H9 (cell line): ENCODE data around the gene ADGRD1. TPM values are rescaled to one million over a fixed set of nuclear protein-coding genes. Genes with fewer than 3 reads are reported as not detected.

Experiments
- DNase-seq: peaks from one replicate; pipeline ENCODE4 v3.0.0-alpha.2; 2017
- H2AFZ ChIP-seq: one replicate; pipeline ENCODE4 v1.6.1; 2013; ENCODE audit warnings: mild to moderate bottlenecking, low read length, control low read depth, moderate library complexity
- H2AK5ac ChIP-seq: 2 replicates; pipeline ENCODE4 v1.6.1; 2013; ENCODE audit warnings: low read length, control low read depth, mixed read lengths; ENCODE audit not compliant: insufficient read length
- H2BK120ac ChIP-seq: one replicate; pipeline ENCODE4 v1.6.1; 2013; ENCODE audit warnings: low read depth, mild to moderate bottlenecking, low read length, control low read depth, inconsistent platforms; ENCODE audit not compliant: poor library complexity, severe bottlenecking
- H2BK12ac ChIP-seq: 2 replicates; pipeline ENCODE4 v1.6.1; 2013; ENCODE audit warnings: low read length, control low read depth, mixed read lengths, low read depth; ENCODE audit not compliant: insufficient read length
- H2BK15ac ChIP-seq: 2 replicates; pipeline ENCODE4 v1.6.1; 2013; ENCODE audit warnings: low read depth, low read length, control low read depth
- H2BK20ac ChIP-seq: one replicate; pipeline ENCODE4 v1.6.1; 2013; ENCODE audit warnings: low read depth, mild to moderate bottlenecking, low read length, control low read depth, inconsistent platforms; ENCODE audit not compliant: poor library complexity, severe bottlenecking
- H2BK5ac ChIP-seq: 2 replicates; pipeline ENCODE4 v1.6.1; 2013; ENCODE audit warnings: low read length, control low read depth, mixed read lengths; ENCODE audit not compliant: insufficient read length
- H3K14ac ChIP-seq: 2 replicates; pipeline ENCODE4 v1.6.1; 2013; ENCODE audit warnings: low read length, control low read depth; ENCODE audit not compliant: insufficient read depth
- H3K18ac ChIP-seq: 2 replicates; pipeline ENCODE4 v1.6.1; 2013; ENCODE audit warnings: low read depth, mild to moderate bottlenecking, mixed read lengths, low read length, control low read depth; ENCODE audit not compliant: insufficient read length
- H3K23ac ChIP-seq: 2 replicates; pipeline ENCODE4 v1.6.1; 2013; ENCODE audit warnings: low read length, control low read depth, mixed read lengths, low read depth; ENCODE audit not compliant: insufficient read length
- H3K23me2 ChIP-seq: 2 replicates; pipeline ENCODE4 v1.6.1; 2013; ENCODE audit warnings: low read depth, mild to moderate bottlenecking, mixed read lengths, low read length, control low read depth; ENCODE audit not compliant: insufficient read length, poor library complexity, severe bottlenecking
- H3K27ac ChIP-seq: 2 replicates; pipeline ENCODE4 v1.5.1; 2013; ENCODE audit warnings: low read length, control low read depth, mixed read lengths, low read depth; ENCODE audit not compliant: insufficient read length
- H3K27me3 ChIP-seq: 2 replicates; pipeline ENCODE4 v1.6.1; 2013; ENCODE audit warnings: low read length, control low read depth, inconsistent platforms; ENCODE audit not compliant: insufficient read depth
- H3K4ac ChIP-seq: 2 replicates; pipeline ENCODE4 v1.6.1; 2013; ENCODE audit warnings: low read depth, mild to moderate bottlenecking, control low read depth, inconsistent platforms, low read length, moderate library complexity
- H3K4me1 ChIP-seq: 2 replicates; pipeline ENCODE4 v1.6.1; 2013; ENCODE audit warnings: low read length, control low read depth, inconsistent platforms; ENCODE audit not compliant: insufficient read depth
- H3K4me2 ChIP-seq: 2 replicates; pipeline ENCODE4 v1.6.1; 2013; ENCODE audit warnings: low read length, control low read depth, mixed read lengths; ENCODE audit not compliant: insufficient read length, insufficient read depth
- H3K56ac ChIP-seq: 2 replicates; pipeline ENCODE4 v1.6.1; 2013; ENCODE audit warnings: low read depth, mild to moderate bottlenecking, mixed read lengths, low read length, control low read depth; ENCODE audit not compliant: insufficient read length
- H3K79me1 ChIP-seq: 2 replicates; pipeline ENCODE4 v1.6.1; 2013; ENCODE audit warnings: low read depth, mild to moderate bottlenecking, moderate library complexity, low read length, control low read depth, inconsistent platforms; ENCODE audit not compliant: insufficient read depth, poor library complexity, severe bottlenecking
- H3K79me2 ChIP-seq: 2 replicates; pipeline ENCODE4 v1.6.1; 2013; ENCODE audit warnings: low read length, control low read depth, inconsistent platforms; ENCODE audit not compliant: insufficient read depth
- H3K9ac ChIP-seq: 2 replicates; pipeline ENCODE4 v1.6.1; 2013; ENCODE audit warnings: low read length, control low read depth, mixed read lengths; ENCODE audit not compliant: insufficient read length; ENCODE audit errors: extremely low read depth
- H3K9me3 ChIP-seq: one replicate; pipeline ENCODE4 v1.6.1; 2013; ENCODE audit warnings: low read depth, low read length, inconsistent platforms; ENCODE audit not compliant: control insufficient read depth
- H3T11ph ChIP-seq: one replicate; pipeline ENCODE4 v1.6.1; 2013; ENCODE audit warnings: mild to moderate bottlenecking, low read length, control low read depth, inconsistent platforms
- H4K20me1 ChIP-seq: one replicate; pipeline ENCODE4 v1.6.1; 2013; ENCODE audit not compliant: control insufficient read depth, insufficient read length, insufficient read depth
- H4K5ac ChIP-seq: 2 replicates; pipeline ENCODE4 v1.6.1; 2013; ENCODE audit warnings: low read depth, mild to moderate bottlenecking, mixed read lengths, low read length, control low read depth; ENCODE audit not compliant: insufficient read length
- H4K8ac ChIP-seq: replicated peaks from 2 replicates; pipeline ENCODE4 v1.6.1; 2013; ENCODE audit warnings: low read length, control low read depth, mixed read lengths, low read depth; ENCODE audit not compliant: insufficient read length
- H4K91ac ChIP-seq: 2 replicates; pipeline ENCODE4 v1.6.1; 2013; ENCODE audit warnings: low read depth, mild to moderate bottlenecking, moderate library complexity, mixed read lengths, low read length, control low read depth; ENCODE audit not compliant: insufficient read length
- H3K27ac Mint-ChIP-seq, 3 experiments: 2 replicates in 2 of 3; 3 replicates in 1 of 3; pipeline ENCODE4 v1.8.0; 2020 to 2021; ENCODE audit warnings: mixed read lengths in 3 of 3, mild to moderate bottlenecking in 1 of 3, moderate library complexity in 1 of 3
- H3K27me3 Mint-ChIP-seq: 2 replicates; pipeline ENCODE4 v1.8.0; 2021; ENCODE audit warnings: low read depth, mild to moderate bottlenecking, moderate library complexity, mixed read lengths
- H3K36me3 Mint-ChIP-seq, 3 experiments: 2 replicates in 2 of 3; 3 replicates in 1 of 3; pipeline ENCODE4 v1.8.0; 2020 to 2021; ENCODE audit warnings: low read depth in 3 of 3, mixed read lengths in 3 of 3; ENCODE audit not compliant: insufficient read depth in 1 of 3
- H3K4me1 Mint-ChIP-seq, 2 experiments: 2 replicates each; pipeline ENCODE4 v1.8.0; 2020; ENCODE audit warnings: mixed read lengths in 2 of 2
- H3K4me3 Mint-ChIP-seq, 2 experiments: 2 replicates in 1 of 2; 3 replicates in 1 of 2; pipeline ENCODE4 v1.8.0; 2020 to 2021; ENCODE audit warnings: mild to moderate bottlenecking in 2 of 2, mixed read lengths in 2 of 2, moderate library complexity in 1 of 2
- H3K9me3 Mint-ChIP-seq, 2 experiments: 2 replicates in 1 of 2; 3 replicates in 1 of 2; pipeline ENCODE4 v1.8.0; 2020; ENCODE audit warnings: mild to moderate bottlenecking in 2 of 2, mixed read lengths in 2 of 2, moderate library complexity in 1 of 2
- WGBS: extraction: QIAGEN DNeasy Blood & Tissue Kit; methylation state at CpG from one replicate; pipeline ENCODE4 v1.1.7; 2013; ENCODE audit warnings: missing lambda C conversion rate, low lambda C conversion rate, mixed read lengths; ENCODE audit not compliant: insufficient read length; ENCODE audit errors: extremely low coverage; 5-methylcytosine and 5-hydroxymethylcytosine counted together
- total RNA-seq: library from RNA; stranded (reverse); gene quantifications from 2 replicates; pipeline ENCODE4 v1.2.1, GENCODE V29; 2021
- TF ChIP-seq, protein P1 (sequence below): fragments of 200-600 bp; sonication (generic); conservative IDR thresholded peaks from 3 replicates; pipeline ENCODE4 v1.8.0; 2021; ENCODE audit warnings: antibody characterized with exemption, mild to moderate bottlenecking

ADGRD1 gene
- total RNA-seq, 1 experiment from 2014 or later: 0.52 TPM

DNA sequence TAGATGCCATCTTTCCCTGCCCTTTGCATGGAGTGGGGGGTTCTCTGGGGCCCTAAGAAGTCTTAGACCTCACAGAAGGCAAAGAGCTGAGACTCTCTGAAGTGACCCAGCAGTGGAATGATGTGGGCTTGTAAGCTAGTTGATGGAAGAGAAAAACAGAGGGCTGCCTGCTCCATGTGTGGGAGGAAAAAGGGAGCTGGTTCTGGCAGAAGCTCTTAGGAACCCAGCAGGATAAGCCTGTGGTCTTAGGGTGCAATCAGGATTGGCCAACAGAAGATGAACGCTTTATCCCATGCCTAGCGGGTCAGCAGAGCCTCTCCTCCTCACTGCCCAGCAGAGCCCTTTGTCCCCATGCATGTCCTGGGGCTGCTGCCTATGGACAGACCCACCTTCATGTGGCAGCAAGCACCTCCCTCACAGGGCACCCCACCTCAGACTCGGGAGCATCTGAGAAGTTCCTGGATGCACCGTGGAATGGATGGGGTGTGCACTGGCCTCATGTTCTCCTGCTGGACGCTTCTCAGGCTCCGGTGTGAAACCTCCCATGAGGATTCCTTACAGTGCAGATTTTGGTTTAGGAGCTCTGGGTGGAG is 152.7 kb downstream of the ADGRD1 start:
- Histone ChIP-seq H4K5ac (no peak overlapping the region), H3T11ph (no peak overlapping the region), H2BK120ac (no peak overlapping the region), H3K56ac (no peak overlapping the region), H3K23me2 (no peaks in the 10 kb centered on the region), H3K4me1 (no peaks in the 10 kb centered on the region), H2AK5ac (no peak overlapping the region), H3K14ac (no peak overlapping the region), H2BK20ac (no peak overlapping the region), H3K79me1 (no peaks in the 10 kb centered on the region), H3K9ac (no peak overlapping the region), H4K20me1 (no peaks in the 10 kb centered on the region), H3K18ac (no peak overlapping the region), H2AFZ (no peak overlapping the region), H3K4me2 (no peak overlapping the region), H2BK15ac (no peak overlapping the region), H2BK5ac (no peak overlapping the region), H4K8ac (no peak overlapping the region), H3K9me3 (no peaks in the 10 kb centered on the region), H3K27ac (no peak overlapping the region), H2BK12ac (no peak overlapping the region), H3K27me3 (no peaks in the 10 kb centered on the region), H3K4ac (no peak overlapping the region), H3K79me2 (no peaks in the 10 kb centered on the region), H4K91ac (no peak overlapping the region), H3K23ac (no peak overlapping the region)
- no CpG with 5 or more reads among the region's 6 CpGs for WGBS
- Mint-ChIP-seq H3K27ac (no peak overlapping the region), H3K9me3 (no peaks in the 10 kb centered on the region), H3K27me3 (peaks cover 20% of the 10 kb centered on the region), H3K36me3 (no peaks in the 10 kb centered on the region; a peak in 1 of 7 replicates), H3K4me1 (peaks cover 0 to 2% of the 10 kb centered on the region in 2 experiments; a peak in 2 of 4 replicates), H3K4me3 (no peak overlapping the region)
- TF ChIP-seq, protein P1, sequence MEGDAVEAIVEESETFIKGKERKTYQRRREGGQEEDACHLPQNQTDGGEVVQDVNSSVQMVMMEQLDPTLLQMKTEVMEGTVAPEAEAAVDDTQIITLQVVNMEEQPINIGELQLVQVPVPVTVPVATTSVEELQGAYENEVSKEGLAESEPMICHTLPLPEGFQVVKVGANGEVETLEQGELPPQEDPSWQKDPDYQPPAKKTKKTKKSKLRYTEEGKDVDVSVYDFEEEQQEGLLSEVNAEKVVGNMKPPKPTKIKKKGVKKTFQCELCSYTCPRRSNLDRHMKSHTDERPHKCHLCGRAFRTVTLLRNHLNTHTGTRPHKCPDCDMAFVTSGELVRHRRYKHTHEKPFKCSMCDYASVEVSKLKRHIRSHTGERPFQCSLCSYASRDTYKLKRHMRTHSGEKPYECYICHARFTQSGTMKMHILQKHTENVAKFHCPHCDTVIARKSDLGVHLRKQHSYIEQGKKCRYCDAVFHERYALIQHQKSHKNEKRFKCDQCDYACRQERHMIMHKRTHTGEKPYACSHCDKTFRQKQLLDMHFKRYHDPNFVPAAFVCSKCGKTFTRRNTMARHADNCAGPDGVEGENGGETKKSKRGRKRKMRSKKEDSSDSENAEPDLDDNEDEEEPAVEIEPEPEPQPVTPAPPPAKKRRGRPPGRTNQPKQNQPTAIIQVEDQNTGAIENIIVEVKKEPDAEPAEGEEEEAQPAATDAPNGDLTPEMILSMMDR: no peak
- no peak for DNase-seq
